GM21390 (cell line): ENCODE measurements around the gene EIF2S3.
"Not testable (repeated sequence)": the region's sequence is repeated elsewhere in the genome, so short reads cannot be mapped to it uniquely, and the experiment has no call there.

Experiments used
- ATAC-seq: cut with Tn5 transposase; IDR thresholded peaks from one replicate; pipeline ENCODE4 v1.9.1; 2021; ENCODE audit not compliant: unreplicated experiment

Gene EIF2S3

GRCh38 chrX:24049643-24050042 is 5.1 kb upstream of the EIF2S3 start:
- not testable (repeated sequence) for ATAC-seq

- not testable (repeated sequence) for ATAC-seq
These were observed 4.0 kb upstream of the EIF2S3 start for GRCh38 chrX:24050522-24051318.

GRCh38 chrX:24055043-24055356 is 244 bp downstream of the EIF2S3 start:
- ATAC-seq: peak; percentile 6

GRCh38 chrX:24063488-24063887 is 8.7 kb downstream of the EIF2S3 start:
- no peak for ATAC-seq

- no peak for ATAC-seq
These were observed 15.1 kb downstream of the EIF2S3 start for GRCh38 chrX:24069877-24070276.

GRCh38 chrX:24079411-24079810 is 24.7 kb downstream of the EIF2S3 start:
- ATAC-seq: no peak

GRCh38 chrX:24080245-24080644 is 25.5 kb downstream of the EIF2S3 start:
- ATAC-seq: not testable (repeated sequence)

GRCh38 chrX:24080704-24081103 is 25.9 kb downstream of the EIF2S3 start:
- ATAC-seq: no peak

GRCh38 chrX:24081661-24082154 is 27.0 kb downstream of the EIF2S3 start:
- peak; percentile 62 for ATAC-seq

GRCh38 chrX:24082447-24082846 is 27.7 kb downstream of the EIF2S3 start:
- no peak for ATAC-seq

GRCh38 chrX:24085101-24085500 is 30.3 kb downstream of the EIF2S3 start:
- no peak for ATAC-seq

GRCh38 chrX:24090300-24091200 is 35.8 kb downstream of the EIF2S3 start:
- ATAC-seq: no peak

GRCh38 chrX:24093746-24094145 is 39.0 kb downstream of the EIF2S3 start:
- no peak for ATAC-seq

- ATAC-seq: no peak
These were observed 43.0 kb downstream of the EIF2S3 start for GRCh38 chrX:24097741-24098260.

- no peak for ATAC-seq
These were observed 44.2 kb downstream of the EIF2S3 start for GRCh38 chrX:24098932-24099331.

- ATAC-seq: no peak
These were observed 44.6 kb downstream of the EIF2S3 start for GRCh38 chrX:24099394-24099793.

GRCh38 chrX:24100713-24101112 is 46.0 kb downstream of the EIF2S3 start:
- ATAC-seq: no peak

- no peak for ATAC-seq
These were observed 55.3 kb downstream of the EIF2S3 start for GRCh38 chrX:24110069-24110468.

- no peak for ATAC-seq
These were observed 58.4 kb downstream of the EIF2S3 start for GRCh38 chrX:24113181-24113580.

GRCh38 chrX:24117258-24117657 is 62.5 kb downstream of the EIF2S3 start:
- no peak for ATAC-seq

GRCh38 chrX:24124244-24124799 is 69.6 kb downstream of the EIF2S3 start:
- no peak for ATAC-seq
